ENCODE measurements around the gene SMARCA5. TPM values are rescaled to one million over a fixed set of nuclear protein-coding genes. Genes with fewer than 3 reads are reported as not detected.

Gene SMARCA5
- total and polyA plus RNA-seq, 2 donors (not counting 3 experiments of a cell fraction or from before 2014, with no cell fraction given): 7.9 to 57.6 TPM

DNA sequence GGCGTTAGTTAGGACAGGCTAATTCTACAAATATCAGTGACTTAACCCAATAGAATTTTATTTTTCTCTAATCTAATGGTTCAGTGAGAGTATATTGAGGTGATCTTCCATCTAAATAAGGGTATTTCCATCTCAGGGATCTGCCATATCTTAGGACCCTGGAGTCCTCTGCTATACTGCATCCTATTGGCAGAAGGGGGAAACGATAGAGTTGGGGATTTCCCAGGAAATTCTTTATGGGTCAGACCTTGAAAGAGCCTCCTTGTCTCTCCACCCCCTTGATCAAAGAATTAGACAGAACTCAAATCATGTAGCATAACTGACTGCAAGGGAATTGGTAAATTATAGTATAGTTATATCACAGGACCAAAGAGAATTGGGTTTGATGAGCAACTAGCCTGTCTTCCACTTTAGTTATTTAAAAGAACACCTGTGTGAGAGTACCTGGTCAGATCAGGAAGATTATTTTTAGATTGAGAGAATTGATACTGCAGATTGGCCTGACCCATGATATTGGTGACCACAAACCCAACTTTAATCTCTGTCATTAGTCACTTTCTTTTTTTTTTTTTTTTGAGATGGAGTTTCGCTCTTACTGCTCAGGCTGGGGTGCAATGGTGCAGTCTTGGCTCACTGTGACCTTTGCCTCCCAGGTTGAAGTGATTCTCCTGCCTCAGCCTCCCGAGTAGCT, 25.6 kb downstream of the SMARCA5 start:
- dilution Hi-C loops (cut with MboI; ENCODE audit: extremely low pct_ligation_motif_present, low sequenced_read_pairs) (no loop called here), intact Hi-C loops (cut with micrococcal nuclease) (no loop called here)
- Histone ChIP-seq H3K4me1 (ENCODE audit: control insufficient read depth, extremely low read depth, insufficient read depth, low read length) (no peaks in the 10 kb centered on the region), H3K27me3 (ENCODE audit: control insufficient read depth in 2 of 2, insufficient read depth in 2 of 2, low read length in 2 of 2) (no peaks in the 10 kb centered on the region), H3K9me3 (replicated peaks; ENCODE audit: control insufficient read depth, insufficient read depth, low read length) (no peaks in the 10 kb centered on the region), H3K79me2 (ENCODE audit: control insufficient read depth, insufficient read depth, low read length) (no peaks in the 10 kb centered on the region), H3K4me2 (ENCODE audit: insufficient read depth, low read length) (no peak overlapping the region), H3K27ac (ENCODE audit: insufficient read depth, low read depth, low read length) (no peak overlapping the region), H3K9me1 (replicated peaks; ENCODE audit: control insufficient read depth, extremely low read depth, insufficient read depth, low read length) (no peaks in the 10 kb centered on the region), H3K4me3 (replicated peaks in 1 of 3; ENCODE audit: insufficient read depth in 1 of 3, low read depth in 1 of 3, low read length in 3 of 3) (no peak overlapping the region), H4K20me1 (replicated peaks; ENCODE audit: control insufficient read depth, extremely low read depth, insufficient read depth, low read length) (no peaks in the 10 kb centered on the region), H3K9ac (replicated peaks; ENCODE audit: extremely low read depth, insufficient read depth, low read length) (no peak overlapping the region), H2AFZ (ENCODE audit: low read depth, low read length) (no peak overlapping the region), H3K36me3 (ENCODE audit: control insufficient read depth in 2 of 2, extremely low read depth in 1 of 2, insufficient read depth in 2 of 2, low read length in 2 of 2) (peaks cover 9 to 45% of the 10 kb centered on the region in 2 experiments)
- no peak for DNase-seq (ENCODE audit: low read depth, low spot score)
- ChIA-PET POLR2A (no interaction called here), CTCF (no interaction called here)
- no peak for TF ChIP-seq POLR2A (IDR thresholded peaks at IDR 0.05; ENCODE audit: low read depth, low read length)
- no peak for TF ChIP-seq FOS (IDR thresholded peaks at IDR 0.05; ENCODE audit: borderline replicate concordance, insufficient read depth, low read length)
- TF ChIP-seq JUN (IDR thresholded peaks at IDR 0.05; ENCODE audit: borderline replicate concordance, insufficient read depth, insufficient read length, low read depth): no peak
- TF ChIP-seq MYC (IDR thresholded peaks at IDR 0.05; ENCODE audit: low read depth, low read length): no peak
- TF ChIP-seq EZH2 (IDR thresholded peaks at IDR 0.05; ENCODE audit: borderline replicate concordance, low read depth, low read length, severe bottlenecking): no peak
- TF ChIP-seq GATA2 (IDR thresholded peaks at IDR 0.05; ENCODE audit: insufficient read depth, insufficient read length, low read depth, low read length): no peak
- TF ChIP-seq POLR2AphosphoS5 (IDR thresholded peaks at IDR 0.05; ENCODE audit: insufficient read depth, low read depth, low read length): no peak
- TF ChIP-seq, protein P1, sequence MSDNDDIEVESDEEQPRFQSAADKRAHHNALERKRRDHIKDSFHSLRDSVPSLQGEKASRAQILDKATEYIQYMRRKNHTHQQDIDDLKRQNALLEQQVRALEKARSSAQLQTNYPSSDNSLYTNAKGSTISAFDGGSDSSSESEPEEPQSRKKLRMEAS (IDR thresholded peaks at IDR 0.05; ENCODE audit: insufficient read depth, insufficient read length): no peak
- TF ChIP-seq, protein P2, sequence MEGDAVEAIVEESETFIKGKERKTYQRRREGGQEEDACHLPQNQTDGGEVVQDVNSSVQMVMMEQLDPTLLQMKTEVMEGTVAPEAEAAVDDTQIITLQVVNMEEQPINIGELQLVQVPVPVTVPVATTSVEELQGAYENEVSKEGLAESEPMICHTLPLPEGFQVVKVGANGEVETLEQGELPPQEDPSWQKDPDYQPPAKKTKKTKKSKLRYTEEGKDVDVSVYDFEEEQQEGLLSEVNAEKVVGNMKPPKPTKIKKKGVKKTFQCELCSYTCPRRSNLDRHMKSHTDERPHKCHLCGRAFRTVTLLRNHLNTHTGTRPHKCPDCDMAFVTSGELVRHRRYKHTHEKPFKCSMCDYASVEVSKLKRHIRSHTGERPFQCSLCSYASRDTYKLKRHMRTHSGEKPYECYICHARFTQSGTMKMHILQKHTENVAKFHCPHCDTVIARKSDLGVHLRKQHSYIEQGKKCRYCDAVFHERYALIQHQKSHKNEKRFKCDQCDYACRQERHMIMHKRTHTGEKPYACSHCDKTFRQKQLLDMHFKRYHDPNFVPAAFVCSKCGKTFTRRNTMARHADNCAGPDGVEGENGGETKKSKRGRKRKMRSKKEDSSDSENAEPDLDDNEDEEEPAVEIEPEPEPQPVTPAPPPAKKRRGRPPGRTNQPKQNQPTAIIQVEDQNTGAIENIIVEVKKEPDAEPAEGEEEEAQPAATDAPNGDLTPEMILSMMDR (IDR thresholded peaks at IDR 0.05; ENCODE audit: extremely low read depth in 1 of 2, insufficient read depth in 1 of 2, low read depth in 1 of 2, low read length in 2 of 2): no peak
- no TSS peak for BruUV-seq (replicated peaks)
- FAIRE-seq: no peak

Data from endothelial cell of umbilical vein (primary cell).